Natural killer cell treated with Interleukin-12 subunit alpha and Interleukin-12 subunit beta and Interleukin-15 and Interleukin-18, amount 100 ng/mL, for 72 hours (primary cell): Measurements from ENCODE around the gene TGFB1I1. TPM values are rescaled to one million over a fixed set of nuclear protein-coding genes. Genes with fewer than 3 reads are reported as not detected.
A peak's percentile ranks its signal among the peaks of the same experiment; 100 is the strongest.

Experiments used
- ATAC-seq, 2 donors: fragments of 150-1000 bp; cut with Tn5 transposase in 1 of 2; sonication (Bioruptor Pico), chemical (Tn5 transposase) in 1 of 2; 2 replicates each; pipeline ENCODE4 v1.10.0; 2021
- DNase-seq: peaks from one replicate; pipeline ENCODE4 v3.0.0; 2022; ENCODE audit warnings: low spot score
- H3K27ac Mint-ChIP-seq, 2 donors: 1 replicate in 1 of 2; 2 replicates in 1 of 2; pipeline ENCODE4 v1.8.0; 2022; ENCODE audit warnings: mixed read lengths in 2 of 2, mild to moderate bottlenecking in 1 of 2, moderate library complexity in 1 of 2
- H3K27me3 Mint-ChIP-seq, 2 donors: 1 replicate in 1 of 2; 2 replicates in 1 of 2; pipeline ENCODE4 v1.8.0; 2022; ENCODE audit warnings: mixed read lengths in 2 of 2
- H3K36me3 Mint-ChIP-seq: one replicate; pipeline ENCODE4 v1.8.0; 2022; ENCODE audit warnings: mixed read lengths
- H3K4me1 Mint-ChIP-seq, 2 donors: 1 replicate in 1 of 2; 2 replicates in 1 of 2; pipeline ENCODE4 v1.8.0; 2022; ENCODE audit warnings: low read depth in 2 of 2, mixed read lengths in 2 of 2, mild to moderate bottlenecking in 1 of 2
- H3K4me3 Mint-ChIP-seq: one replicate; pipeline ENCODE4 v1.8.0; 2022; ENCODE audit warnings: mixed read lengths
- H3K9me3 Mint-ChIP-seq: 2 replicates; pipeline ENCODE4 v1.8.0; 2022; ENCODE audit warnings: mixed read lengths
- total RNA-seq, 2 donors: library from RNA; stranded (reverse); gene quantifications; one replicate each; pipeline ENCODE4 v1.2.3, GENCODE V29; 2022

The TGFB1I1 gene
- total RNA-seq, 2 donors from 2014 or later, result 0.55 to 0.75 TPM

- H3K4me3 Mint-ChIP-seq, result no peak overlapping the region
- ATAC-seq, result no peak
Measured at GRCh38 chr16:31467858-31468257, 4.1 kb upstream of the TGFB1I1 start.

GRCh38 chr16:31470615-31471014 is 1.3 kb upstream of the TGFB1I1 start:
- Mint-ChIP-seq H3K4me1 (peaks cover 18 to 20% of the 10 kb centered on the region in 2 donors), H3K4me3 (no peak overlapping the region), H3K36me3 (no peaks in the 10 kb centered on the region), H3K9me3 (no peaks in the 10 kb centered on the region), H3K27me3 (peaks cover 0 to 5% of the 10 kb centered on the region in 2 donors), H3K27ac (no peak overlapping the region)
- DNase-seq (peak; percentile 18), ATAC-seq (no peak)

More at GRCh38 chr16:31467858-31468257, 4.1 kb upstream of the TGFB1I1 start:
- no peak for DNase-seq
- Mint-ChIP-seq H3K27me3 (peaks cover 0 to 5% of the 10 kb centered on the region in 2 donors), H3K36me3 (no peaks in the 10 kb centered on the region), H3K9me3 (no peaks in the 10 kb centered on the region), H3K4me1 (peaks cover 16 to 18% of the 10 kb centered on the region in 2 donors), H3K27ac (no peak overlapping the region)

DNA sequence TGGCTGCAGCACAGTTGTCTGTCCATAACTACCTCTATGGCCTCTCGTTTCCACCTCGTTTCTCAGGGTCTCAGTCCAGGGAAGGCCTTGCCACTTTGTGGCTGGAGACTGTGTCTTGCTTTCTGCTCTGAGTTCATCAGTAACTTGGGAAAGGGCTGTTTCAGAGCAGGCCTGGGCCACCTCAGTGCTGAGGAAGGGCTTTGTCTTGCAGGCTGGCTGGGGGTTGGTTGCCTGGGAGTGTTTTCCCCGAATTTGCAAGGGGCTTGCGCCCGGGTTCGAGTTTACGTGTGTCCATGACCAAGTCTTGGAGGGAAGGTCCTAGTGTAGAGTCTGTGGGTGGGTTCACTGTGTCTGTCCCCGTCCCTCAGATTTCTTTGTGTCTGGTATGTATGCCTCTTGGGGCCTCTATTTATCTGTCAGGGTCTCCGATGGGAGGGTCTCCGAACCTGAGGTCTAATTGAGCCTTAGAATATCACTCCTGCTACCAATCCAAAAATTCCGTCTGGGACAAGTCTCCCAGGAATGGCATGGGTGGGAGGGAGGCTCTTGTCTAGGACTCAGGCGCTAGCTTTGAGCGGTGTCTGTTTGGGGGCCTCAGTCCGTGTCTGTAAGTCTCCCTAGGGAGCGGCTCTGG is 594 bp upstream of the TGFB1I1 start:
- peaks cover 0 to 5% of the 10 kb centered on the region in 2 donors for H3K27me3 Mint-ChIP-seq

GRCh38 chr16:31472709-31473203 is 804 bp downstream of the TGFB1I1 start:
- H3K9me3 Mint-ChIP-seq, result no peaks in the 10 kb centered on the region
- peaks cover 0 to 5% of the 10 kb centered on the region in 2 donors for H3K27me3 Mint-ChIP-seq
- H3K4me1 Mint-ChIP-seq, result peaks cover 20 to 23% of the 10 kb centered on the region in 2 donors
- H3K36me3 Mint-ChIP-seq, result no peaks in the 10 kb centered on the region
- DNase-seq (no peak), ATAC-seq (peak in 1 of 2 donors; percentile 48)
- peak overlapping the region in 1 of 2 donors; percentile 58 for H3K27ac Mint-ChIP-seq
- peak overlapping the region; percentile 63 for H3K4me3 Mint-ChIP-seq

More for the DNA sequence above, 594 bp upstream of the TGFB1I1 start:
- Mint-ChIP-seq H3K4me1 (peaks cover 22 to 25% of the 10 kb centered on the region in 2 donors), H3K9me3 (no peaks in the 10 kb centered on the region), H3K36me3 (no peaks in the 10 kb centered on the region), H3K4me3 (no peak overlapping the region), H3K27ac (no peak overlapping the region)
- ATAC-seq, result no peak
- no peak for DNase-seq

DNA sequence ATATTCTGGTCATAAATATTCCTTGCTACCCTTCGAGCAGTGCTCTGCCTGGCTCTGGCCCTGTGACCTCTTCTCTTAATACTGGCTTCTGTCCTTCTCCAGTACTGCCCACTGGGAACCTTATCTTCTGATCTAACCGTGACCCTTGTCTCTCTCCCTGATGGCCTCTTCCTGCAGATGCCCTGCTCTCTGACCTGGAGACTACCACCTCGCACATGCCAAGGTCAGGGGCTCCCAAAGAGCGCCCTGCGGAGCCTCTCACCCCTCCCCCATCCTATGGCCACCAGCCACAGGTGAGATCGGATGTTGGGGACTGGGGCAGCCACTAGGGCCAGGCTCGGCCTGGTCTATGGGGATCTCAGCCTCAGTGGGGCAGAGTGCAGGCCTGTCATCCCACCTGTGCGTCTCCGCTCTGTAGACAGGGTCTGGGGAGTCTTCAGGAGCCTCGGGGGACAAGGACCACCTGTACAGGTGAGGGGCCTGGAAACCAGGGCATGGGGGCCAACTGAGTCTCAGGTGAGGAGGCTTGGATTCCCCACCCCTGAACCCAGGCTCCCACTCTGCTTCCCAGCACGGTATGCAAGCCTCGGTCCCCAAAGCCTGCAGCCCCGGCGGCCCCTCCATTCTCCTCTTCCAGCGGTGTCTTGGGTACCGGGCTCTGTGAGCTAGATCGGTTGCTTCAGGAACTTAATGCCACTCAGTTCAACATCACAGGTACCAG is 1.5 kb downstream of the TGFB1I1 start:
- no peaks in the 10 kb centered on the region for H3K36me3 Mint-ChIP-seq
- no peaks in the 10 kb centered on the region for H3K9me3 Mint-ChIP-seq
- ATAC-seq (no peak), DNase-seq (no peak)
- no peak overlapping the region for H3K27ac Mint-ChIP-seq
- H3K4me3 Mint-ChIP-seq, result peak overlapping the region; percentile 39
- peaks cover 24 to 28% of the 10 kb centered on the region in 2 donors for H3K4me1 Mint-ChIP-seq
- H3K27me3 Mint-ChIP-seq, result peaks cover 0 to 5% of the 10 kb centered on the region in 2 donors

DNA sequence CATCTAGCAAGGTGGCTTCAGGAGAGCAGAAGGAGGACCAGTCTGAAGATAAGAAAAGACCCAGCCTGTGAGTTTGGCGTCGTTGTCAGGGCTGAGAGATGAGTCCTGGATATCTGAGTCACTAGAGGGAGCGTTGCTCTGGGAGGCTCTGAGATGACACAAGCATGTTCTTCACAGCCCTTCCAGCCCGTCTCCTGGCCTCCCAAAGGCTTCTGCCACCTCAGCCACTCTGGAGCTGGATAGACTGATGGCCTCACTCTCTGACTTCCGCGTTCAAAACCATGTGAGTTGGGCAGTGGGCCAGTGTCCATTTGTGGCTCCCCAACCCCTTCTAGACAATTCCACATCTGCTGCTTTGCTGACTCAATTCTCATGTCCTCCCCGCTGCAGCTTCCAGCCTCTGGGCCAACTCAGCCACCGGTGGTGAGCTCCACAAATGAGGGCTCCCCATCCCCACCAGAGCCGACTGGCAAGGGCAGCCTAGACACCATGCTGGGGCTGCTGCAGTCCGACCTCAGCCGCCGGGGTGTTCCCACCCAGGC is 2.3 kb downstream of the TGFB1I1 start:
- Mint-ChIP-seq H3K9me3 (no peaks in the 10 kb centered on the region), H3K4me3 (no peak overlapping the region), H3K27me3 (peaks cover 0 to 5% of the 10 kb centered on the region in 2 donors), H3K4me1 (peaks cover 24 to 28% of the 10 kb centered on the region in 2 donors), H3K36me3 (no peaks in the 10 kb centered on the region), H3K27ac (no peak overlapping the region)
- ATAC-seq (no peak), DNase-seq (no peak)

- ATAC-seq, result no peak
- no peak for DNase-seq
- peak overlapping the region; percentile 25 for H3K4me3 Mint-ChIP-seq
- H3K4me1 Mint-ChIP-seq, result peaks cover 24 to 28% of the 10 kb centered on the region in 2 donors
- H3K27ac Mint-ChIP-seq, result no peak overlapping the region
- H3K36me3 Mint-ChIP-seq, result no peaks in the 10 kb centered on the region
- H3K27me3 Mint-ChIP-seq, result peaks cover 0 to 5% of the 10 kb centered on the region in 2 donors
- no peaks in the 10 kb centered on the region for H3K9me3 Mint-ChIP-seq
Measured at GRCh38 chr16:31474773-31475738, 3.1 kb downstream of the TGFB1I1 start.

DNA sequence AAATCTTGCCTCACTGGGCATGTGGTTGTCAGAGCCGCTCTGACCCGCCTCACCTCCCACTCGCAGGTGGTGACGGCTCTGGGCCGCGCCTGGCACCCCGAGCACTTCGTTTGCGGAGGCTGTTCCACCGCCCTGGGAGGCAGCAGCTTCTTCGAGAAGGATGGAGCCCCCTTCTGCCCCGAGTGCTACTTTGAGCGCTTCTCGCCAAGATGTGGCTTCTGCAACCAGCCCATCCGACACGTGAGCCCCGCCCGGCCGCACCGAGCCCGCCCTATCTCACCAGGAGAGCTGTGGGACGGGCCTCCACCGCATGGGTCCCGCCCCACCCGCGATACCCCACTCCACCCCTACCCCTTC is 4.0 kb downstream of the TGFB1I1 start:
- DNase-seq, result no peak
- H3K27ac Mint-ChIP-seq, result no peak overlapping the region
- no peaks in the 10 kb centered on the region for H3K36me3 Mint-ChIP-seq
- peaks cover 0 to 5% of the 10 kb centered on the region in 2 donors for H3K27me3 Mint-ChIP-seq
- peaks cover 24 to 28% of the 10 kb centered on the region in 2 donors for H3K4me1 Mint-ChIP-seq
- no peak for ATAC-seq
- peak overlapping the region; percentile 78 for H3K4me3 Mint-ChIP-seq
- H3K9me3 Mint-ChIP-seq, result no peaks in the 10 kb centered on the region

DNA sequence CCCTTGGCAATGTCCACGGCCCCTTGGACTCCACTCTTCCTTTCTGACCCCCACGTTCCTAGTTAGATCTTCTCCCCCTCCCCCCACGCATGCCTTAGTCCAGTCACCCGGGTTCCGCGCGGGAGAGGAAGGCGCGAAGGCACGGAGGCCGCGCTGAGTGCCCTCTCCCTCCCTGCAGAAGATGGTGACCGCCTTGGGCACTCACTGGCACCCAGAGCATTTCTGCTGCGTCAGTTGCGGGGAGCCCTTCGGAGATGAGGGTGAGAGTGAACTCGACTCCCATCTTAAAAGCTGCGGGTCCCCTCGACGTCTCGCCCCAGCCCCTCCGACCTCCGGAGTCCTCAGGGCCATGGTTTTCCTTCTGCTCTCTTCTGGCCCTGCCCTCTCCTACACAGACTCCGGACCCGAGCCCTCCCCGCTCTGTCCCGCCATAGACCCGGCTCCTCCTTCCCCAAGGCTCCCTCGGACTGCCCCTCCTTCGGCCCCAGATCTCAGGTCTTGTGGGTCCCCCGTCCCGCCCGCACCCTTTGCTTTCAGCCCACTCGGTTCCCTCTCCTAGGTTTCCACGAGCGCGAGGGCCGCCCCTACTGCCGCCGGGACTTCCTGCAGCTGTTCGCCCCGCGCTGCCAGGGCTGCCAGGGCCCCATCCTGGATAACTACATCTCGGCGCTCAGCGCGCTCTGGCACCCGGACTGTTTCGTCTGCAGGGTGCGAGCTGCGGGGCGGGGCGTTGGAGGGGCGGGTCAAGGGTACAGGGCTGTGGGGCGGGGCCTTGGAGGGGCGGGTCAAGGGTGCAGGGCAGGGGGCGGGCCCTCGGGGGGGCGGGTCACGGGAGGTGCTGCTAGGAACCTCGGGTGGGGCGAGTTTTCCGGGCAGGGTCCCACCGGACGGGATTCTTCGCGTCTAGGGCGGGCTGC is 4.6 kb downstream of the TGFB1I1 start:
- peak overlapping the region; percentile 78 for H3K4me3 Mint-ChIP-seq
- H3K27ac Mint-ChIP-seq, result no peak overlapping the region
- H3K4me1 Mint-ChIP-seq, result peaks cover 24% of the 10 kb centered on the region in 2 donors
- DNase-seq, result peak; percentile 81
- no peaks in the 10 kb centered on the region for H3K36me3 Mint-ChIP-seq
- ATAC-seq, result peak; percentile 93 to 94
- H3K9me3 Mint-ChIP-seq, result no peaks in the 10 kb centered on the region
- H3K27me3 Mint-ChIP-seq, result peaks cover 0 to 5% of the 10 kb centered on the region in 2 donors

DNA sequence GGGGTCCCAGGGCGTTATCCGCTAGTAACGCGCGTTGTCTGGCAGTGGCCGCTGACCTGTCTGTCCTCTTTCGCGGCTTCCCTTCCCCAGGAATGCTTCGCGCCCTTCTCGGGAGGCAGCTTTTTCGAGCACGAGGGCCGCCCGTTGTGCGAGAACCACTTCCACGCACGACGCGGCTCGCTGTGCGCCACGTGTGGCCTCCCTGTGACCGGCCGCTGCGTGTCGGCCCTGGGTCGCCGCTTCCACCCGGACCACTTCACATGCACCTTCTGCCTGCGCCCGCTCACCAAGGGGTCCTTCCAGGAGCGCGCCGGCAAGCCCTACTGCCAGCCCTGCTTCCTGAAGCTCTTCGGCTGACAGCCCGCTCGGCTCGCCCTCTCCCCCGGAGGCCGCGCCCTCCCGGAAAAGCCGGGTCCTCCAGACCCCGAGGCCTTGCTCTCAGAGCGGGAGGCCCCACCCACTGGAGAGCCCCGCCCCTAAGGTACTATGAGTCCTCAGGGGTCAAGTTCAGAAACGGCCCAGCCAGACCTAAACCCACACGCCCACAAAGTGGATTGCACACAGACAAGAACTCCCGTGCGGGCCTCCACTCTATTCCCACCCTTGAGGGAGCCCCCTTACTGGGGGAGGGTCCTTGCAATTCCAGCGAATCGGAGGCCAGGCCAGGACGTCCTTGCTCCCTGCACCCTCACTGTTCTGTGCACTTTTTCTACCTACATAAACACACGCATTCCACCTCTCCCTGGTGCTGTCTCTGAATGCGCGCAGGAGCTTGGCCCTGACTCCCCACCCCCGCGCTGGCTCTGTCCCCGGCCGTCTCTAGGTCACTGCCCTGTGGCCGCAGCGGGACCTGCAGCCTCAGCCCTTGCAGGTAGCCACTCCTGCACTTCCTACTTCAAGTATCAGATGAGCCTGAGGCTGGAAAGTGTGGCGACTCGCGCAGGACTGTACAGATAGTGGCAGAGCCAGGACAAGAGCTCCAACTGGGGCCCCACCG is 5.6 kb downstream of the TGFB1I1 start:
- H3K36me3 Mint-ChIP-seq, result no peaks in the 10 kb centered on the region
- DNase-seq (no peak), ATAC-seq (peak; percentile 39 to 62)
- no peaks in the 10 kb centered on the region for H3K9me3 Mint-ChIP-seq
- peak overlapping the region; percentile 78 for H3K4me3 Mint-ChIP-seq
- H3K4me1 Mint-ChIP-seq, result peaks cover 19 to 22% of the 10 kb centered on the region in 2 donors
- H3K27ac Mint-ChIP-seq, result peak overlapping the region; percentile 9 to 44
- H3K27me3 Mint-ChIP-seq, result peaks cover 0 to 3% of the 10 kb centered on the region in 2 donors

DNA sequence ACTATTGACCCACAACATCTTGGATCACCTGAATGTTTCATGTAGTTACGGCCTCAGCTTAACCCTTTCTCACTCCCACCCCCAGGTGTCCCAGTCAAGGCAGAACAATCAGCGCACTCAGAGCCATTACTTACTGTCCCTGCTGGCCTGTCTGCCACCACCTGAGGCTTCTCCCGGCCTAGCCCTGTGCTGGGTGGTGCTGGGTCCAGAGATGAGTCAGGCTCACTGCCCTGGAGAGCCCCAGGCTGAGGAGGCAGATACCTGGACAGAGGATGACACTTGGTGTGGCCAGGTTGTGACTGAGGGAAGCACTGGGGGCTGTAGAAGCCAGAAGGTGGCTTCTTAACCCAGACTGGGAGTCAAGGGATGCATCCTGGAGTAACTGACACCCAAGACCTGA is 7.0 kb downstream of the TGFB1I1 start:
- ATAC-seq, result no peak
- H3K4me3 Mint-ChIP-seq, result no peak overlapping the region
- H3K36me3 Mint-ChIP-seq, result no peaks in the 10 kb centered on the region
- H3K27me3 Mint-ChIP-seq, result no peaks in the 10 kb centered on the region
- no peak overlapping the region for H3K27ac Mint-ChIP-seq
- H3K4me1 Mint-ChIP-seq, result peaks cover 11 to 19% of the 10 kb centered on the region in 2 donors
- no peak for DNase-seq
- no peaks in the 10 kb centered on the region for H3K9me3 Mint-ChIP-seq
